Occipital lobe (tissue), 2 donors: Measurements from ENCODE around the gene ZNF333. TPM values are rescaled to one million over a fixed set of nuclear protein-coding genes. Genes with fewer than 3 reads are reported as not detected.
"Not testable (repeated sequence)": the region's sequence is repeated elsewhere in the genome, so short reads cannot be mapped to it uniquely, and the experiment has no call there.

Experiments used
- DNase-seq: peaks from one replicate; lab custom pipeline; 2025; lab: John Stamatoyannopoulos, UW
- total RNA-seq: library from RNA; depleted of rRNA; stranded (reverse); fragments of >200 nt; gene quantifications from one replicate; pipeline ENCODE4 v1.2.3, GENCODE V29; 2014

ZNF333 gene
- total RNA-seq, 1 donor from 2014 or later, result 43.4 TPM

GRCh38 chr19:14699641-14700040 is 9.8 kb downstream of the ZNF333 start:
- no peak for DNase-seq

GRCh38 chr19:14700711-14701375 is 11.0 kb downstream of the ZNF333 start:
- DNase-seq, result no peak

- DNase-seq, result no peak
Measured at GRCh38 chr19:14703833-14704232, 14.0 kb downstream of the ZNF333 start.

- DNase-seq, result no peak
Measured at GRCh38 chr19:14704450-14704849, 14.6 kb downstream of the ZNF333 start.

GRCh38 chr19:14715841-14716240 is 26.0 kb downstream of the ZNF333 start:
- no peak for DNase-seq

- no peak for DNase-seq
Measured at GRCh38 chr19:14718522-14719116, 28.8 kb downstream of the ZNF333 start.

GRCh38 chr19:14719162-14719561 is 29.3 kb downstream of the ZNF333 start:
- no peak for DNase-seq

- no peak for DNase-seq
Measured at GRCh38 chr19:14722127-14722526, 32.3 kb downstream of the ZNF333 start.

- no peak for DNase-seq
Measured at GRCh38 chr19:14728595-14728994, 38.7 kb downstream of the ZNF333 start.

GRCh38 chr19:14731200-14731599 is 41.4 kb downstream of the ZNF333 start:
- DNase-seq, result no peak

GRCh38 chr19:14732510-14732909 is 42.7 kb downstream of the ZNF333 start:
- DNase-seq, result no peak

GRCh38 chr19:14733574-14733973 is 43.7 kb downstream of the ZNF333 start:
- no peak for DNase-seq

- no peak for DNase-seq
Measured at GRCh38 chr19:14735915-14736314, 46.1 kb downstream of the ZNF333 start.

- DNase-seq, result no peak
Measured at GRCh38 chr19:14746886-14747285, 57.0 kb downstream of the ZNF333 start.

- DNase-seq, result no peak
Measured at GRCh38 chr19:14748601-14749000, 58.8 kb downstream of the ZNF333 start.

- DNase-seq, result no peak
Measured at GRCh38 chr19:14758816-14759215, 69.0 kb downstream of the ZNF333 start.

GRCh38 chr19:14761607-14762006 is 71.8 kb downstream of the ZNF333 start:
- no peak for DNase-seq

GRCh38 chr19:14762111-14762510 is 72.3 kb downstream of the ZNF333 start:
- no peak for DNase-seq

GRCh38 chr19:14763497-14764145 is 73.8 kb downstream of the ZNF333 start:
- no peak for DNase-seq

- DNase-seq, result no peak
Measured at GRCh38 chr19:14764401-14764800, 74.6 kb downstream of the ZNF333 start.

- DNase-seq, result not testable (repeated sequence)
Measured at GRCh38 chr19:14765403-14765802, 75.6 kb downstream of the ZNF333 start.

- DNase-seq, result not testable (repeated sequence)
Measured at GRCh38 chr19:14765841-14766240, 76.0 kb downstream of the ZNF333 start.

- no peak for DNase-seq
Measured at GRCh38 chr19:14767466-14767971, 77.7 kb downstream of the ZNF333 start.
